Tibial nerve (tissue), 3 donors: ENCODE results near the gene SLC4A8.

Source experiments
- CTCF ChIP-seq, 5 experiments: fragments of 200-600 bp in 3 of 5; fragments of 450-650 bp in 2 of 5; sonication (generic) in 3 of 5; IDR thresholded peaks; one replicate each; pipeline ENCODE4 v1.5.1; 2016 to 2019; ENCODE audit warnings: antibody characterized with exemption in 5 of 5, mild to moderate bottlenecking in 3 of 5, moderate library complexity in 2 of 5
- POLR2A ChIP-seq, 2 donors: fragments of 450-650 bp; IDR thresholded peaks; one replicate each; pipeline ENCODE4 v1.6.1; 2017; ENCODE audit warnings: antibody characterized with exemption in 2 of 2, mild to moderate bottlenecking in 2 of 2, moderate library complexity in 2 of 2

DNA sequence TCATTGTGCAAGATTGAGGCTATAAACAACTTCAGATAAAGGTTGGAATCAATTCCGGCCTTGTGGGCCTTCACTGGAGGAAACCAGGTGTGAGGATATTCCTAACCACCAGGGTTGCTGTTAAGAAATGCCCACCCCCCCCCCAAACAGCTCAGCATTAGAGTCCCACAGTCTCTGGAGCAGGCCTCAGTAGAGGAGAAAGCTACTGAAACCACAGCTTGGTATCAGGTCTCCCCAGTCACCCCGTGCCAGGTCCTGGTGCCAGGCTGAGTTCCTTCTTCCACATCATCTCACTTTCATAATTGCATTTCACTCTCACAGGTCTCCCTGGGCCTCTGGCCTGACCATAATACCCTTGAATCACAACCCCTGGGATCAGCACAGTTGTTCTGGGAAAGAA lies 45.9 kb upstream of the SLC4A8 start:
- TF ChIP-seq POLR2A (IDR thresholded peaks at IDR 0.05) (no peak), CTCF (IDR thresholded peaks at IDR 0.05) (no peak)
